Stimulated activated CD4-positive, alpha-beta T cell treated with anti-CD3 and anti-CD28 coated beads, Interleukin-15, amount 100 ng/mL, for 48 hours (primary cell): Measurements from ENCODE around the gene KIAA1217.

Experiments used
- DNase-seq, 2 donors: peaks; one replicate each; pipeline ENCODE4 v3.0.0-alpha.2; 2020; ENCODE audit warnings: low read depth in 2 of 2

Gene KIAA1217

DNA sequence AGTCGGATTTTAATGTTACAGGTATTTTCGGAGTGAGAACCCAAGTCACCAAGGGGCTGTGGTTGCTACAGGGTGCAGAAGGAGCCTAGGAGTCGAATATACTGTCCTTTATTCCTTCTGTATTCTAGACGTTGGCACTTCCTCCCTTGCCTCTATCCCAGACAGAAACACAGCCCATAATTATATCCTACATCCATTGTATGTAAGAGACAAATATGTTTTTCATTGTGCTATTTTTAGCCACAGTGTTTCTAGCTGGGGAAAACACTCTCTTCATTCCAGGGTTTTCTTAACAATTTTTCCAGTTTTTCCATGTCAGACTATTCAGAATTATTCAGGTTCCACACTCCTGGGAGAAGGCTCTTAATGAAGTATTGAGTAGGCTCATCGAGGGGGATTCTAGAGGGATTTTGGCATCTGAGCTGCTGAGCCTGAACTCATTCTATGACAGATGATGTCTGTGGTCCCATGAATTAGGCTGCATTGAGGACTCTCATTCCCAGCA, 32.6 kb downstream of the KIAA1217 start:
- no peak for DNase-seq

DNA sequence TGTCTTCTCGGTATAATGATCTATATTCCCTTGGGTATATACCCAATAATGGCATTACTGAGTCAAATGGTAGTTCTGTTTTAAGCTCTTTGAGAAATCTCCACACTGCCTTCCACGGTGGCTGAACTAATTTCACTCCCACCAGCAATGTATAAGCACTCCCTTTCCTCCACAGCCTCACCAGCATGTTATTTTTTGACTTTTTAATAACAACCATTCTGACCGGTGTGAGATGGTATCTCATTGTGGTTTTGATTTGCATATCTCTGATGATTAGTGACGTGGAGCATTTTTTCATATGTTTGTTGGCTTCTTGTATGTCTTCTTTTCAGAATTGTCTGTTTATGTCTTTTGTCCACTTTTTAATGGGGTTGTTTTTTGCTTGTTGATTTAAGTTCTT, 33.6 kb downstream of the KIAA1217 start:
- no peak for DNase-seq

DNA sequence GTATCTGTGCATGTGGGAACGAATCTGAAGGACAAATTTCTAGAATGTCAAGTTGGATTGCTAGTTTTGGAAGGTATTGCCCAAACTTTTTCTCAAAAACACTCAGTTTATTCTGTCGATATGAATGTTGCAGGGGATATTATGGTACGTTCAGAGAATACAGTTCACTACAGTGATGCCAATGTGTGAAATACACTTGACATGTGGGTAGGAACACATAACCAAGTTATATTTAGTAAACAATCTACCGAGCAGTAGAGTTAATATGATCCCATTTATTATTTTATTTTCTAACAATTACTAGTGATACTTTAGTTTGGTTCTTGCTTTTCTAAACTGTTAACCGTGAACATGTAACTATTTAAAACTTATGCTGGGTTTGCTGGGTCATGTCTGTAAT, 37.4 kb downstream of the KIAA1217 start:
- DNase-seq: no peak

DNA sequence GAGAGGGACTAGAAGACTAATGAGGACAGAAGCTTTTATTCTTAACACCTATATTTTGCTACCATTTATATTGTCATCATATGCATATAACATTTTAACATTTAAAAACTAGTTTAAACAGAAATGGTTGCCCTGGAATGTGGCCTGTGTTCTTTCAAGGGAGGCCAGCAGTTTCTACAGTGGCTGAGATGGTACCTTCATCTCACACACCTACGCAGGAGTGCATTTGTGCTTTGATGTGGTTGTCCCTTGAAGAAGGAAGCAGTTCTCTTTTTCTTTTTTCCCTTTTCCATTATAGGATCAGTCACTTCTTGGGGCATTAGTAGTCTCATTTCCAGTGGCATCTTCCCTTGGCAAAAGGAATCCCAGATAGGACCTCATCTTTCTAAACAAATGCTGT, 38.9 kb downstream of the KIAA1217 start:
- DNase-seq: no peak

DNA sequence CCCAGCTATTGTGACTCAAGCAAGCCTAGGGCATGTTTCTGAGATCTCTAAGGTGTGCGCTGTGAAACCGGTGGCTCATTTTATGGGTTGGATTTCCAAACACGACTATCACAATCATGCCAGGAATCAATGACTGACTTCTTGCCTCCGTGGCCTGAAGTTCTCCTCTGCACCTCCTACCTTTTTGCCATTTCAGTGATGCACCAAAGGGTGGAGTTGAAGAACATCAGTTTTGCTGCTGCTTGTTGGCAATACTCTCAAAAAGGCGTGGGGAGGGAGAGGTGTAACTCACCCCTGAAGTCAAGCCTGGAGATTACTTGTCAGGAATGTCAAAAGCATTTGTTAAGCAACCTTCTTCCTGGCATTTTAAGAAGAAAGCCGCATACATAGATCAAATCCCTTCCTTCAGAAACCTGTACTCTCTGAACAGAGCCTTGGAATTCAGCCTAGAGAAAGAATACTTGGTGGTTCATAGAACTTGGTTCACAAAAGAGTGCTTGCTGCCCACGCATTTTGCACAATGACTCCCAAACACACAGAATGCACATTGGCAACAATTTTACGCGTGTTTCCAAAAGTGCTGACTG, 41.0 kb downstream of the KIAA1217 start:
- DNase-seq: no peak

DNA sequence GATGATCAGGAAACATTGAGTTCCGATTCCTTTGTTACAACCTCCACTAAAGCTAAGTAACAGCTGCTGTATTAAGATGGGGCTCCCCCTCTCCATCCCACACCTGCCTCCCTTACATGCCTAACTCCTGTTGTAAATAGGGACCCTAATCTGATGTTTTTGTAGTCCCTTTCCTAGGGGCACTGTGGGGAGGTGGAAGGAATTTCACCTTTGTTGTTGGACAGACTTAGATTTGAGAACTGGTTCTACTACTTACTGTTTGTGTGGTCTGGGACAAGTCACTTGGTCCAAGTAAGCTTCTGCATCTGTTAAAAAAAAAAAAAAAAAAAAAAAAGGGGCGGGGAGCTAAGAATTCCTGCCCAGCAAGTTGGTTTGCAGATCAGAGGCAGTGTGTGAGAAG, 42.6 kb downstream of the KIAA1217 start:
- no peak for DNase-seq

DNA sequence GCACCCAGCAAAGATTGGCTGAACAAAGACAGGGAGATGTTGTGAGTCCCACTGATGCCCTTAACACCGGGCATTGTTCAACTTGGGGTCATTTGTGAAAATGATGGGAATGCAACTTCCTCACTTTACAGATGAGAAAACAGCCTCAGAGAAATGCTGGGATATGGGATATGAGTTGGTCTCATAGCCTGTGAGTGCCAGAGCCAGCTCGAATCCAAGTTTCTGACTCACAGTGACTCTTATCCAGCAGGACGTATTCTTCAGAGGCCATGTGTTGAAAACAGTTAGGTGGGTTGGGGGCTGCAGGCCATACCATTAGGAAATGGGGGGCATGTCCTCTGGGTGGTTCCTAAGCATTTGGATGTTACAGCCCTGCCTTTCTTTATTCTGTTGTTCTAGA, 45.2 kb downstream of the KIAA1217 start:
- no peak for DNase-seq

DNA sequence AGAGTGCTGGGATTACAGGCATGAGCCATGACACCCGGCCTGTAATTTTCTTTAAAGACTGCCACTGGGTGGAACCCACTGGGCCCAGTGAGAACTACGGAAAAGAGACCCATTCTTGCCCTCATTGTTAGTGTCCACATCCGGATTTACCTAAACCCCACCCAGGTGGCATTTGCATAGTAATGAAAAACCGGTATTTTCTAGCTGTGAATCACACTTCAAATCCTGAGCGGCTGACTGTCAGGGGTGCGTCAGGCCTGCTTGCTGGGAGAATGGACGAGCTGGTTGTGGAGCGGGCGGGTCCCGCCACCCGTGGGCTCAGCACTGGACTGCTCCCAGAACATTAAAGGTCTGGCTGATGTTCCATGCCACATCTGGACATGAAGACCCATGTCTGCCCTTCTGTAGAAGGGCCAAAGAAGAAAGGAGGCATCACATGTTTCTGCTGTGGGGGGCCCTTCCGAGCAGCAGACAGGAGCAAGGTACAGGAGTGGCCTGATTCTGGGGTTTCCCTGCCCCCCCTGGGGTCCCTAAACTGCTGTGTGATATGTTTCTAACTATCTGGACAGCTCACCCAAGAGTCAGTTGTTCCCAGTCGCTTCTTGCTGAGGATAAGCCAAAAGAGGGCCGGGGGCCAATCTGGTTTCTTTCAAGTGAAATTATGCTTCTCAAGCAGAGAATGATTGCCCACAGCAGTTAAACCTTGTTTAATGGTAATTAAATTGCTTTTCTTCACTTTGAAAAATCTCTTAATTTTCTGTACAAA, 46.4 kb downstream of the KIAA1217 start:
- no peak for DNase-seq

DNA sequence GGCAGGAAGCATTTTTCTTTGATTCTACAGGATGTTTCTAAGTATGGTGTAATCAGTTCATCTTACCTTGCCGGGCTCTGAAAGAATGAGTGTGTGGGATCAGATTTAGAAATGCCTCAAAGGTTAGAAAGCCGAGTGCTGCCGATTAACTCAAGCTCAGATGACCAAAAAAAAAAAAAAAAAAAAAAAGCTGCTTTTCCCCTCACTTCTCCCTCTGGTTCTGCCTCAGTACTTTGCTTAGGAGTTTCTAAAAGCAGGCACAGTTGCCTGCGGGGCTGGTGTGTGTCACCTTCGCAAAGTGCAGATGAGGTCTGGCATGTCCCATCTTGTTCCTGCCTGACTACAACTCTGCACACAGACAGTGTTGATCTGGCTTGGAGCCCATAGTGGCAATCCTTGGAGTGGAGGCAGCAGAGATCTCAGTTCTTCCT, 47.0 kb downstream of the KIAA1217 start:
- DNase-seq: no peak

DNA sequence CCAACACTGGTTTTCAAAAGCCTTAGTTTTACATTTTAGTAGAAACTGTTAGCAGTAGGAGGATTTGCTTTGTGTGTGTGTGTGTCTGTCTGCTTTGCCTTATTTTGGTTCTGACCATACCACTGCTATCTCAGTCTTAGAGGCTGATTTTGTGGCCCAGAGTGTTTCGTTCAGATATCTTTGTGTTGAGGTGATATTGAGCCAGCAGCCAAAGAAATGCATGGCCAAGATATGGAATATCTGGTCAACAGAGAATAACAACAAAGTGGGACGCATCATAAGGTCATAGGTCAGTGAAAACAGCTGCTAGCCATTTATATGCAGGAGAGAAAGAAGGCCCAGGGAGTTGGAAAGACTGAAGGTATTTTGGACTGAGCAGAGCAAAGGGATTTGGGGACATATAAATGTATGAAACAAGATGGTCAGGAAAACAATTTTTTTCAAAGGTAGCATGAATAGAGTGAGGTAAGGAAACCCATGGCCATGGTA, 47.7 kb downstream of the KIAA1217 start:
- no peak for DNase-seq

DNA sequence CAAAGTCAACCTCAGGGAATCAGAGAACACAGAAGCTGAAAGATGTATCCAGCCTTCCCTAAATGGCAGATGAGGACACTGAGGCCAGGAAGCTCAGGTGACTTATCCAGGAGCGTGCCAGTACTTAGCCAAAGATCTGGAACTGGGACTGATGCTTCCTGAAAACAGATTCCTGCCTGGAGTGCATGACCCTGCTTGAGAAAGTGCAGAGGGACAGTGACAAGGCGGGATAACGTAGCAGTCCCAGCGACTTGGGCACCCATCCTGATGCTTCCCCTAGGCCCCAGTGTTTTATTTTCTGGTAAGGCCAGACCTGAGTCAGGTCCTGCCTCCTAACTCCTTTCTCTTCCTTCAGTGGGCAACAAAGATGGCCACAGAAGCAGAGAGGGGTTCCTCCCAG, 48.6 kb downstream of the KIAA1217 start:
- no peak for DNase-seq

DNA sequence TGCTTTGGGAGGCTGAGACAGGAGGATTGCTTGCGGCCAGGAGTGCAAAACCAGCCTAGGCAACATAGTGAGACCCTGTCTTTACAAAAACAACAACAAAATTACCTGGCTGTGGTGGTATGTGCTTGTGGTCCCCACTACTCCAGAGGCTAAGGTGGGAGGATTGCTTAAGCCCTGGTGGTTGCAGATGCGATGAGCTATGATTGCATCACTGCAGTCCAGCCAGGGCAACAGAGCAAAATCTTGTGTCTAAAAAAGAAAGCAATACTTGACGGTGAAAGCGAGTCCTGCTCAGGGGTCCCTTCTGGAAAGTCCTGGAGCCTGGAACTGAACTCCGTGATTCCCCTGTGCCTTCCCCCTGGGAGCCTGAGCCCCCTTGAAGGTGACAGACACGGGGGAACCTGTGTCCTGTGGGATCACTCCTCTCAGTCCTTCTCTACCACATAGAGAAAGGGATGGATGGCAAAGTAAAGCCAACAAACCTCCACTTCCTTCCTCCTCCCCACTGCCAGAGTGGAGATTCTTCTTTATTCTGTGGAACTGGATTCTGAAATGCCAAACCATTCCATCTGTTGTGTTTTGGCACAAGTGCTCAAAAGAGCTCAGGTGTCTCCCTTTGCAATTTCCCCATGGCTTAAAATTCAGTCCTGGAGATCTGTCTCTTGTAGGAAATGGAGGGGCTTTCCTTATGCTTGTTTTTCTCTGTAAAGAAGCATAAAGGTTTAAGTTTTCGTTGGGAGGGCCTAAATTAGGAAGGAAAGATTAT, 50.6 kb downstream of the KIAA1217 start:
- DNase-seq: no peak

DNA sequence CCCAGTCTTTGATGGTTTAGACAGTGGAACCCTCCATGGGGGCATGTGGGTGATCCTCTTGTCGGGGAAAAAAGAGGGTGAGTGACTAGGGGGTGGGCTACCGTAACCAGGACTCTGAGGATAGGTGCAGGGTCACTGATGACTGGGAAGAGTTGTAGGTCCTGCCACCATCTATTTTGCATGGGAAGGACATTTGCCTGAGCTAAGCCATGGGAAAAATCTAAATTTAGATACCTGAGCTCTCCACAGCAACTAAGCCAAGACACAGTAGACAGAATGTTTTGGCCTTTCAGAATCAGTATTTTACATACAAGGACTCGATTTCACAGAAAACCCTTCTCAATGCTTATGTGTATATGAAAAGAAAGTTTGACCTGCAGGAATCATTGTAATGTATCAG, 52.7 kb downstream of the KIAA1217 start:
- DNase-seq: no peak

DNA sequence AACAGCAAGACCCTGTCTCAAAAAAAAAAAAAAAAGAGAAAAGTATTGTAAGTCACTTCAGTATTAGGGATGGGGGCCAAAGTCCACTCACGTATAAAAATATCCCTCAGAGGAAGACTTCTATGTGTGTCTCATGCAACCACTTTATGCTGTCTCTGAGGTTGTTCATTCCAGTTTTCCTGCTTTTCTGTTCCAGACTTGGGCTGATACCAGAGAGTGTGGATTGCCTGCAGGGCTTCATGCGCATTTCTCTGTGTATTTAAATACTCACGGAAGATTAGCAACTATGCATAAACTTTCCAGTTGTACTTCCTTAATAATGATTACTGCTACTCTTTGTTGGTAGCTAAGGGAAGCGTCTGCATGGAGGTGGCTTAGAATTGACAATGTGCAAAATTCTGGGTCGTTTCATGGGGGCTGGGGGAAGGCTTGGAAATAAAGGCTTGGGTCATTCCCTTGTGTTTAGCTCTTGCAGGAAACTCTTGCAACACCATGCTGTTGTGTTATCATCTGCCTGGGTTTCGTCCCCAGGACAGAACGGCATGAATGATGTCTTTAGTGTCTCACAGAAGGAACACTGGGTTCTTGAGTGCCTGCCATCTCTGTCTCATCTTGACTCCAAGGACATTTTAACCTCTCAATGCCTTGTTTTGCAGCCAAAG, 54.1 kb downstream of the KIAA1217 start:
- no peak for DNase-seq

DNA sequence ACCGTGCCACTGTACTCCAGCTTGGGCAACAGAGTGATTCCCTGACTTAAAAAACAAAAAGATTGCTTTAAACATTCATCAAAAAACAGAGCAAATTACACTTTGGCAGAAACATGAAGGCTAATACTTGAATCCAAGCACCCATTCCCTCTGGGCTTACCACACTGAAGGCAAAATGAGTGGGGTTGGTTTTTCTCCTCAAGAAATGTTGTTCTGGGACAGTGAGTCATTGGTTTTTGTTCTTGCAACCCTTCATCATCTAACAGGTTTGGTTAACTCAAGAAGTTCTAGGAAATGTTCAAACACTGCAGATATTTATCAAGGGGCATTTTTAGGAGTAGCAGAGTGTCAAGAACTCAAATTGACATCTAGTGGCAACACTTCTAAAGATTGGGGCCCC, 60.5 kb downstream of the KIAA1217 start:
- DNase-seq: no peak

DNA sequence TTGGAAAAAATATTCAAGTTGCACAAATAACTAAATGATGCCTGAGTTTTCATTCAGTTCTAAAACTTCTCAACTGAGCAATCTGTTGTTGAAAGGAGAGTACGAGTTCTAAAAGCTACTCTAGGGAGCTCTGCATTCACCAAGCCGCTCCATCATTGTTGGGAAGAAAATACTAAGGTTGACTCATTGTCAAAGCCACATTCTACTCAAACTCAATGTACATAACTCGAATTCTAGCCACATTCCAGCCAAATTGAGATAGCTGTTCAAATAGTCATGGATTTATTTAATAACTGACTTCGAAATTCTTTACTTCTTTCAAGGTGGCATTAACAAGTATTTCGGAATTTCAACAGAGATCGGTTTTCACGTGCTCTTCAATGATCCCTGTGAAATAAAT, 63.4 kb downstream of the KIAA1217 start:
- no peak for DNase-seq

DNA sequence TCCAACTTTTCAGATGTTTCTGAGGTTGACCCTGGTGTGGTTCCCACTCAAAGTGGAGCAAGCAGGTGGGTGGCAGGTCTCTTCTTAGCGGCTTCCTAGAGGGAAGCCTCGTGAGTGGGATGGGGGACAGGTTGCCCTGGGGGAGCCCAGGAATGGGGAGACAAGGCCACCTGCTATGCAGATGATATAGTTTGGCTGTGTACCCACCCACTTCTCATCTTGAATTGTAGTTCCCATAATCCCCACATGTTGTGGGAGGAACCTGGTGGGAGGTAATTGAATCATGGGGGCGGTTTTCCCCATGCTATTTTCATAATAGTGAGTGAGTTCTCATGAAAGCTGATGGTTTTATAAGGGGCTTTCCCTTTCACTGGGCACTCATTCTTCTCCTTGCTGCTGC, 68.3 kb downstream of the KIAA1217 start:
- no peak for DNase-seq

DNA sequence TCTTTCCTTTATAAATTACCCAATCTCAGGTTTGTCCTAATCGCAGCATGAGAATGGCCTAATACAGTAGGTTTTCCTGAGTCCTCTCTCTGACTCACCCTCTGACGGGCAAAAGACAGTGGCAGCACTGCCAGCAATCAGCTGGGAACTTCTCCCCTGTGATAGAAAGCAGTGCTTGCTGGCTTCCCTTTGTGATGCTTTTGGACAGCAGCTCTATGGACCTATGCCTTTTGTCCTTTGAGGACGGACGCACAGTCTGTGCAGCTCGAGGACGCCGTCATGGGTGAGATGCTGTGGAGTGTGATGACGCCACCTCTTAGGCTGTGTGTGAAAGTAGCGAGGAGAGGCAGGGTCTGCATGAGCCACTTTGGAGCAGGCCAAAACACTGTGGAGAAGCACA, 68.8 kb downstream of the KIAA1217 start:
- no peak for DNase-seq

DNA sequence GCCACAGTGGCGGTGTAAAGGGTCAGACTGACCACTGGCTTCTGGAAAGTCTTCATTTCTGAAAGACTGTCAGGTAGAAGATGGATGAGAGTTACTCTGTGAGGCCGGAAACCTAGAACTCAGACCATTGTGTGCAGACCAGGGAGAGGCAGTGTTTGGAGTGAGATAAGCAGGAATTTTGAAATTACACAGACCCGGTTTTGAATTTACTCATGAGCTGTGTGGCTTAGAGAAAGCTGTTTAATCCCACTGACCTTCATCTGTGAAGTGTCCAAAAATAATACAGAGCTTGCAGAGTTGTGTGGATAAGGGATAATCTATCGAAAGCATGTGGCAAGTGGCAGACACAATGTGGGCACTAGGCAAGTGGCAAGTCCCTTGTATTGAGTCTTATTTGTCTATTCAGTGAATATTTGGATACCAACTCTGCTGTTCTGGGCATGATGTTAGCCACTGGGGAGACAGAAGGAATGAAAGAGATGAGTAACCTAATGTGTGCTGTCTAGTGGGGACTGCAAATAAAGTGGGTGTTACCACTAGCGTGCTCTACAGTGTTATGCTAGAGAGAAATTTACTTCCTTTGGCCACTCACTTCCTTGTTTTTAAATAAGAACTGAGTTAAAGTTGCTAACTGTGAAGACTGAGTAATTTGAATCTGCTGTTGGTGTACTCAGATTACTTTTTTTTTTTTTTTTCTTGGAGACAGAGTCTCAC, 69.4 kb downstream of the KIAA1217 start:
- DNase-seq: no peak

DNA sequence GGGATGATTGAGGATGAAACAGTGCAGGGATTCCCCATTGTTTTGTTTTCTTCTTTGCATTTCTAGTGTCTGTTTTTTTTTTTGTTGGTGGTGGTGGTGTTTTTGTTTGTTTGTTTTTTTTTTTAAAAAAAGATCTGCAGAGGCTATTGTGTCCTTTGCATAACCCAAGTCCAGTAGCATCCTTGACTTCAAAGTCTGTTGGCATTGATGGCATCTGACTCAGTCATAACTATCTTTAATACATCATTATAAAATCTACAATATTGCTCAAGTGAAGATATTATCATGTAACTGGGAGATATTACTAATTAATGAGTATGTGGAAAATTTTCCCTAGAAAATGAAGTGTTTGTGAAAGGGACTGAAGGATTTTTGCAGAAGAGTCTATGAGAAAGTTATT, 70.2 kb downstream of the KIAA1217 start:
- no peak for DNase-seq

DNA sequence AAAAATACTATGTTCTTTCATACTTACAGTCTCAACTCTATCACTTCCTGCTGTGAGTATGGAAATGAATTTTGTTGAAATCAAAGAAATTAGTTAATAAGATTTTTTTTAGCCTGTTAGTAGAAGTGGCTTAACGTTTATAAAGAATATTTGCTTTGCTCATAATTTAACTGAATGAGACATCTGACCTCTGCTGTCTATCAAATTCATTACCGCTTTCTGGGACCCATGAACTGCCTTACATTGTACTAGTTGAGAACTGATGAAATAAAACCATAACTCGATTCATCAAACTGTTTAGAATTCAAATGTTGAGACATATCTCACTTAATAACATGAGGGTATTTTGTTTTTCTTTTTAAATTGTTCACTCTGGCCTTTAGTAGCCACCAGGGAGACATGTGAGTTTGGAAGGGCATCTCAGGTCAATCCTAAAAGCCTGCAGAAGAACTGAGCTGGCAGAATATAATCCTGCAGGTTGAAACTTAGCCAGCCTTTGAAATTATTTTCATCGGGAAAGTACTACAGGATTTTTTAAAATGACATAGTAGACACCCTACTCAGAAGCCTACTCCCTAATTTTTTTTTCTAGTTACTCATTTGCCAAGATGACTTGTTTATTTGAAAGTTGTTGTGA, 78.7 kb downstream of the KIAA1217 start:
- no peak for DNase-seq
